Measurements from ENCODE around the gene KRT32. TPM values are rescaled to one million over a fixed set of nuclear protein-coding genes. Genes with fewer than 3 reads are reported as not detected.
A peak's percentile ranks its signal among the peaks of the same experiment; 100 is the strongest.

The KRT32 gene
- total and polyA plus RNA-seq, 9 of the 15 experiments (the other 6 are each of a cell fraction or from before 2014, with no cell fraction given): not detected

- POLR2A ChIA-PET: interaction anchor here (0.6 to 1.2 kb wide), 6 partner anchors 10 to 975 kb away, joined by 3 to 4 read pairs (median 3); no protein-coding TSS in a partner anchor
- CTCF ChIA-PET (ENCODE audit: low intra/inter-chr PET ratio): no interaction called here
- 0 out of 2 replicates have a peak, but pooled peaks have one; percentile 46 for TF ChIP-seq ETV1 (tag; conservative IDR thresholded peaks at IDR 0.05; ENCODE audit: low read depth)
- TF ChIP-seq KDM2B (CRISPR knock-in tag; IDR thresholded peaks at IDR 0.05): no peak
- peak; percentile 56; the same call in 1 of the 2 replicates for TF ChIP-seq ESRRA (IDR thresholded peaks at IDR 0.05; ENCODE audit: borderline replicate concordance, low read depth)
- peak; percentile 54; the same call in 1 of the 2 replicates for TF ChIP-seq ELF2 (CRISPR knock-in tag; IDR thresholded peaks at IDR 0.05)
- peak; percentile 37; the same call in 1 of the 2 replicates for TF ChIP-seq GABPA (tag; conservative IDR thresholded peaks at IDR 0.05; ENCODE audit: low read depth)
- peak; percentile 40; the same call in 1 of the 2 replicates for TF ChIP-seq JUND (IDR thresholded peaks at IDR 0.05; ENCODE audit: borderline replicate concordance, low read depth, low read length)
- no peak; the same call in 2 of the 3 replicates for TF ChIP-seq JUND (tag; IDR thresholded peaks at IDR 0.05; ENCODE audit: borderline replicate concordance, low read depth, low read length)
- TF ChIP-seq ZNF592 (IDR thresholded peaks at IDR 0.05): peak; percentile 28; the same call in 1 of the 2 replicates
- TF ChIP-seq RB1 (IDR thresholded peaks at IDR 0.05; ENCODE audit: low read depth): peak; percentile 10; the same call in 1 of the 2 replicates
- peak; percentile 82 for TF ChIP-seq ELF1 (tag; IDR thresholded peaks at IDR 0.05)
- peak; percentile 34; the same call in 1 of the 2 replicates for TF ChIP-seq TFAP4 (CRISPR knock-in tag; IDR thresholded peaks at IDR 0.05; ENCODE audit: borderline replicate concordance)
- TF ChIP-seq NR1H2 (CRISPR knock-in tag; IDR thresholded peaks at IDR 0.05): no peak
- TF ChIP-seq PKNOX1 (IDR thresholded peaks at IDR 0.05): peak; percentile 70
- peak in 1 of 2 experiments; percentile 97 for TF ChIP-seq NCOA2 (IDR thresholded peaks at IDR 0.05; ENCODE audit: partially characterized antibody in 2 of 2)
Observed at GRCh38 chr17:41505809-41506767, 38.9 kb upstream of the KRT32 start.

More at GRCh38 chr17:41505809-41506767, 38.9 kb upstream of the KRT32 start:
- Histone ChIP-seq H3K36me3 (ENCODE audit: control insufficient read depth, insufficient read depth, low read length) (no peaks in the 10 kb centered on the region; the same call in 2 of the 3 replicates), H3K9ac (ENCODE audit: insufficient read depth in 1 of 2, low read depth in 2 of 2, low read length in 2 of 2) (peak overlapping the region in 1 of 2 experiments; percentile 10; a peak in 1 of 4 replicates), H3K9me3 (replicated peaks; ENCODE audit: control insufficient read depth, insufficient read depth, low read depth, low read length) (no peaks in the 10 kb centered on the region), H3K27me3 (ENCODE audit: control insufficient read depth in 2 of 2, insufficient read depth in 2 of 2, low read length in 2 of 2) (no peaks in the 10 kb centered on the region), H3K27ac (ENCODE audit: extremely low read depth, low read depth, low read length) (no peak overlapping the region), H3K4me3 (no peak overlapping the region), H3K9me1 (ENCODE audit: control insufficient read depth, insufficient read depth, low read length) (no peaks in the 10 kb centered on the region), H3K4me1 (replicated peaks in 1 of 2; ENCODE audit: control insufficient read depth in 2 of 2, insufficient read depth in 2 of 2, low read length in 2 of 2) (peaks cover 38 to 42% of the 10 kb centered on the region in 2 experiments), H2AFZ (ENCODE audit: low read depth, low read length) (peak overlapping the region; percentile 81), H3K79me2 (ENCODE audit: control insufficient read depth, insufficient read depth, low read length) (no peaks in the 10 kb centered on the region), H4K20me1 (replicated peaks; ENCODE audit: control insufficient read depth, insufficient read depth, low read length) (no peaks in the 10 kb centered on the region), H3K4me2 (ENCODE audit: insufficient read depth, low read length) (peak overlapping the region; percentile 17; the same call in 1 of the 2 replicates)
- no TSS peak for BruUV-seq (replicated peaks)
- FAIRE-seq (peak; percentile 73), ATAC-seq (peak; percentile 68), DNase-seq (ENCODE audit: extremely low read depth in 1 of 4, low spot score in 3 of 4) (peak in 2 of 4 experiments; percentile 49 to 58)
- intact Hi-C loops (cut with micrococcal nuclease) (no loop called here), in situ Hi-C loops (cut with MboI) (no loop called here)
- 27% methylated on average over 14 of the region's 14 CpGs for WGBS (ENCODE audit: insufficient coverage, low coverage, missing lambda C conversion rate)
